Astrocyte (in vitro differentiated cells and primary cell): ENCODE measurements around the gene TBC1D5.

Experiments
- CTCF ChIP-seq: IDR thresholded peaks from 2 replicates; pipeline ENCODE4 v1.5.1; 2011; ENCODE audit warnings: low read depth, mild to moderate bottlenecking, inconsistent platforms, low read length, moderate library complexity; ENCODE audit not compliant: insufficient read depth
- EZH2 ChIP-seq: IDR thresholded peaks from 2 replicates; pipeline ENCODE4 v1.6.1; 2012; ENCODE audit warnings: mild to moderate bottlenecking, low read length, inconsistent platforms; ENCODE audit not compliant: insufficient read depth

- TF ChIP-seq CTCF (no peak), EZH2 (no peak)
These were observed 2.3 kb upstream of the TBC1D5 start for GRCh38 chr3:17744693-17745092.
